Hepatocyte (in vitro differentiated cells): ENCODE data around the gene SOAT2.

Experiments
- CTCF ChIP-seq: fragments of 200-600 bp; sonication (generic); IDR thresholded peaks from 2 replicates; pipeline ENCODE4 v1.5.1; 2016; ENCODE audit warnings: antibody characterized with exemption, mild to moderate bottlenecking; ENCODE audit not compliant: poor library complexity
- EZH2 ChIP-seq: fragments of 200-600 bp; sonication (generic); IDR thresholded peaks from 2 replicates; pipeline ENCODE4 v1.6.1; 2016; ENCODE audit warnings: antibody characterized with exemption, mild to moderate bottlenecking, borderline replicate concordance

DNA sequence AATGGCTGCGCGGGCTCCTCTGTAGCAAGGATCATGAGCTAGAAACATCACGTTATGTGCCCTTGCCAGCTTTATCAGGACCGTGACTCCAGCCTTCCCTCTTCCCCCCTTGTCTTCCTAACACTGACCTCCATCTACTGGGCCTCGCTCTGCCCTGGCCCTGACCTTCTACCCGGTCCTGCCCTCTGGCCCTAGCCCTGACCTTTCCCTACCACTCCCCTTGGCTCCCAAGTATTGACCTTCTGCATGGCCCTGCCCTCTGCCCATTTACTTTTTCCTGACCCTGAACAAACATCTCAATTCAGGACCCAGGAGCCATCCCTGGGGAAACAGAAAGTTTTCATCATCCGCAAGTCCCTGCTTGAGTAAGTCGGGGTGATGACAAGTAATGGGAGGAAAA lies 2.0 kb downstream of the SOAT2 start:
- TF ChIP-seq CTCF (no peak), EZH2 (no peak)
